GM23248 (cell line): ENCODE data around the gene KAZN. TPM values are rescaled to one million over a fixed set of nuclear protein-coding genes. Genes with fewer than 3 reads are reported as not detected.

ENCODE experiments used
- DNase-seq: peaks from one replicate; pipeline ENCODE4 v3.0.0-alpha.2; 2015
- H2AFZ ChIP-seq: fragments of 200-600 bp; sonication (generic); 2 replicates; pipeline ENCODE4 v1.6.1; 2016; ENCODE audit warnings: antibody characterized with exemption
- H3F3A ChIP-seq: fragments of 200-600 bp; sonication (generic); 2 replicates; pipeline ENCODE4 v1.6.1; 2016; ENCODE audit warnings: mild to moderate bottlenecking, antibody characterized with exemption, mixed run types; ENCODE audit not compliant: insufficient read depth
- H3K27ac ChIP-seq: fragments of 200-600 bp; sonication (generic); 2 replicates; pipeline ENCODE4 v1.5.1; 2016; ENCODE audit warnings: mild to moderate bottlenecking
- H3K27me3 ChIP-seq: fragments of 200-600 bp; sonication (generic); replicated peaks from 2 replicates; pipeline ENCODE4 v1.6.1; 2016; ENCODE audit warnings: mild to moderate bottlenecking; ENCODE audit not compliant: insufficient read depth
- H3K36me3 ChIP-seq: fragments of 200-600 bp; sonication (generic); 2 replicates; pipeline ENCODE4 v1.6.1; 2016; ENCODE audit warnings: low read depth, mild to moderate bottlenecking
- H3K4me1 ChIP-seq: fragments of 200-600 bp; sonication (generic); 2 replicates; pipeline ENCODE4 v1.6.1; 2016; ENCODE audit warnings: mild to moderate bottlenecking; ENCODE audit not compliant: insufficient read depth
- H3K4me2 ChIP-seq: fragments of 200-600 bp; sonication (generic); one replicate; pipeline ENCODE4 v1.6.1; 2016; ENCODE audit warnings: mild to moderate bottlenecking; ENCODE audit not compliant: unreplicated experiment
- H3K4me3 ChIP-seq: fragments of 200-600 bp; sonication (generic); 2 replicates; pipeline ENCODE4 v1.5.1; 2016; ENCODE audit warnings: mild to moderate bottlenecking
- H3K79me2 ChIP-seq: fragments of 200-600 bp; sonication (generic); 2 replicates; pipeline ENCODE4 v1.6.1; 2016; ENCODE audit warnings: mild to moderate bottlenecking; ENCODE audit not compliant: insufficient read depth
- H3K9ac ChIP-seq: fragments of 200-600 bp; sonication (generic); 2 replicates; pipeline ENCODE4 v1.6.1; 2016; ENCODE audit warnings: mild to moderate bottlenecking
- H3K9me2 ChIP-seq: fragments of 200-600 bp; sonication (generic); 2 replicates; pipeline ENCODE4 v1.6.1; 2016; ENCODE audit warnings: mixed run types, mild to moderate bottlenecking, moderate library complexity; ENCODE audit not compliant: insufficient read depth
- H3K9me3 ChIP-seq: fragments of 200-600 bp; sonication (generic); one replicate; pipeline ENCODE4 v1.6.1; 2017; ENCODE audit warnings: low read depth
- H4K20me1 ChIP-seq: fragments of 200-600 bp; sonication (generic); 2 replicates; pipeline ENCODE4 v1.6.0; 2016; ENCODE audit not compliant: insufficient read depth
- EZH2 ChIP-seq: fragments of 200-600 bp; sonication (generic); IDR thresholded peaks from 2 replicates; pipeline ENCODE4 v1.6.1; 2018; ENCODE audit warnings: antibody characterized with exemption, mild to moderate bottlenecking; ENCODE audit not compliant: insufficient read depth, poor library complexity, severe bottlenecking
- EZH2phosphoT487 ChIP-seq: fragments of 200-600 bp; sonication (generic); IDR thresholded peaks from 2 replicates; pipeline ENCODE4 v1.6.1; 2018; ENCODE audit warnings: antibody characterized with exemption, moderate library complexity, mild to moderate bottlenecking, low read depth; ENCODE audit not compliant: insufficient read depth
- WGBS, 2 experiments: methylation state at CpG; one replicate each; pipeline ENCODE4 v1.1.6; 2015 to 2017; ENCODE audit warnings: low lambda C conversion rate in 2 of 2, low coverage in 1 of 2; ENCODE audit errors: missing lambda C conversion rate in 2 of 2; 5-methylcytosine and 5-hydroxymethylcytosine counted together
- in situ Hi-C: fragments of 300-500 bp; cut with MboI; formaldehyde crosslinking; loops from 2 replicates; pipeline ENCODE4 v1.15.0; 2020
- polyA plus RNA-seq: library from polyadenylated mRNA; unstranded; fragments of >200 nt; fragmentation: Nextera tagmentation; extraction: Ambion mirVana; gene quantifications from 2 replicates; pipeline ENCODE4 v1.2.1, GENCODE V29; 2016
- total RNA-seq: library from RNA; depleted of rRNA; stranded (reverse); fragments of >200 nt; shearing (Covaris generic); gene quantifications from 2 replicates; pipeline ENCODE4 v1.2.3, GENCODE V29; 2014

The KAZN gene
- total and polyA plus RNA-seq, 2 experiments from 2014 or later, result 4.9 to 7.2 TPM

GRCh38 chr1:14946684-14947238 lies 348.3 kb downstream of the KAZN start:
- Histone ChIP-seq H2AFZ (peak overlapping the region; percentile 38), H3K27ac (peak overlapping the region; percentile 95), H3K9me2 (no peaks in the 10 kb centered on the region), H3K4me3 (peak overlapping the region; percentile 65), H3K9me3 (no peaks in the 10 kb centered on the region), H3F3A (peaks cover 47% of the 10 kb centered on the region), H3K4me2 (peak overlapping the region; percentile 87), H3K79me2 (peaks cover 35% of the 10 kb centered on the region), H3K4me1 (peaks cover 57% of the 10 kb centered on the region), H4K20me1 (no peaks in the 10 kb centered on the region), H3K9ac (peak overlapping the region; percentile 79), H3K36me3 (no peaks in the 10 kb centered on the region), H3K27me3 (no peaks in the 10 kb centered on the region)
- in situ Hi-C loops, result no loop called here
- WGBS, 2 experiments, result 32 to 39% methylated on average over 12 to 14 of the region's 14 CpGs
- TF ChIP-seq EZH2 (no peak), EZH2phosphoT487 (no peak)
- peak; percentile 84 for DNase-seq

- Histone ChIP-seq H4K20me1 (no peaks in the 10 kb centered on the region), H3K79me2 (peaks cover 39% of the 10 kb centered on the region), H2AFZ (peak overlapping the region; percentile 38; the same call in 1 of the 2 replicates), H3K27ac (peak overlapping the region; percentile 95), H3F3A (peaks cover 43% of the 10 kb centered on the region), H3K9ac (peak overlapping the region; percentile 79), H3K9me3 (no peaks in the 10 kb centered on the region), H3K4me3 (peak overlapping the region; percentile 65), H3K4me2 (peak overlapping the region; percentile 87), H3K27me3 (no peaks in the 10 kb centered on the region), H3K4me1 (peaks cover 51% of the 10 kb centered on the region), H3K36me3 (no peaks in the 10 kb centered on the region), H3K9me2 (no peaks in the 10 kb centered on the region)
- DNase-seq, result no peak
- 99 to 100% methylated on average over 3 of the region's 3 CpGs for WGBS, 2 experiments
- no peak for TF ChIP-seq EZH2
- TF ChIP-seq EZH2phosphoT487, result no peak
- in situ Hi-C loops, result no loop called here
Measured at GRCh38 chr1:14947421-14947820, 348.9 kb downstream of the KAZN start.

GRCh38 chr1:14948112-14948652 lies 349.7 kb downstream of the KAZN start:
- Histone ChIP-seq H3K79me2 (peaks cover 47% of the 10 kb centered on the region), H2AFZ (no peak overlapping the region), H3K4me3 (0 out of 2 replicates have a peak overlapping the region, but pooled peaks have one; percentile 65), H3K27ac (peak overlapping the region; percentile 95; the same call in 1 of the 2 replicates), H4K20me1 (no peaks in the 10 kb centered on the region), H3K4me1 (peaks cover 44% of the 10 kb centered on the region), H3K9me3 (no peaks in the 10 kb centered on the region), H3F3A (peaks cover 37% of the 10 kb centered on the region), H3K4me2 (peak overlapping the region; percentile 87), H3K36me3 (no peaks in the 10 kb centered on the region), H3K9me2 (no peaks in the 10 kb centered on the region), H3K27me3 (no peaks in the 10 kb centered on the region), H3K9ac (no peak overlapping the region)
- WGBS, 2 experiments, result 87 to 90% methylated on average over 2 of the region's 2 CpGs
- TF ChIP-seq EZH2phosphoT487 (no peak), EZH2 (no peak)
- in situ Hi-C loops, result no loop called here
- no peak for DNase-seq

GRCh38 chr1:14949270-14949835 lies 350.9 kb downstream of the KAZN start:
- Histone ChIP-seq H3F3A (peaks cover 26% of the 10 kb centered on the region), H3K4me1 (peaks cover 33% of the 10 kb centered on the region), H3K79me2 (peaks cover 51% of the 10 kb centered on the region), H3K9me3 (no peaks in the 10 kb centered on the region), H3K4me3 (no peak overlapping the region), H4K20me1 (no peaks in the 10 kb centered on the region), H3K27me3 (no peaks in the 10 kb centered on the region), H3K9me2 (no peaks in the 10 kb centered on the region), H3K4me2 (no peak overlapping the region), H3K36me3 (no peaks in the 10 kb centered on the region), H2AFZ (no peak overlapping the region), H3K9ac (no peak overlapping the region), H3K27ac (no peak overlapping the region)
- WGBS, 2 experiments, result 82 to 90% methylated on average over 6 of the region's 6 CpGs
- no peak for DNase-seq
- in situ Hi-C loops, result no loop called here
- TF ChIP-seq EZH2phosphoT487 (no peak), EZH2 (no peak)
